Tibial artery (tissue), 4 donors: ENCODE results near the gene RAB5B.
"Not testable (repeated sequence)": the region's sequence is repeated elsewhere in the genome, so short reads cannot be mapped to it uniquely, and the experiment has no call there.

Experiments used
- DNase-seq, 2 donors: peaks; one replicate each; pipeline ENCODE4 v3.0.0-alpha.2; 2019
- H3K27ac ChIP-seq, 2 donors: fragments of 200-600 bp; sonication (generic) in 1 of 2; 1 replicate in 1 of 2; 2 replicates in 1 of 2; pipeline ENCODE4 v1.5.1; 2018 to 2019; ENCODE audit warnings: mild to moderate bottlenecking in 1 of 2
- H3K27me3 ChIP-seq, 2 donors: fragments of 200-600 bp; sonication (generic) in 1 of 2; one replicate each; pipeline versions ENCODE4 v1.5.1 to v1.6.0; 2016 to 2019
- H3K36me3 ChIP-seq, 3 donors: fragments of 200-600 bp; sonication (generic) in 2 of 3; one replicate each; pipeline ENCODE4 v1.5.1; 2016 to 2019; ENCODE audit warnings: mild to moderate bottlenecking in 2 of 3
- H3K4me1 ChIP-seq, 4 donors: fragments of 200-600 bp; sonication (generic) in 2 of 4; 1 replicate in 3 of 4; 2 replicates in 1 of 4; pipeline ENCODE4 v1.5.1; 2016 to 2019
- H3K4me3 ChIP-seq, 2 donors: fragments of 200-600 bp; sonication (generic) in 1 of 2; 1 replicate in 1 of 2; 2 replicates in 1 of 2; pipeline ENCODE4 v1.5.1; 2018 to 2019; ENCODE audit warnings: mild to moderate bottlenecking in 2 of 2
- H3K9me3 ChIP-seq, 3 donors: fragments of 200-600 bp; sonication (generic) in 1 of 3; one replicate each; pipeline ENCODE4 v1.5.1; 2016 to 2019
- CTCF ChIP-seq, 2 experiments: fragments of 200-600 bp in 1 of 2; fragments of 450-650 bp in 1 of 2; IDR thresholded peaks; one replicate each; pipeline ENCODE4 v1.5.1; 2017 to 2019; ENCODE audit warnings: antibody characterized with exemption in 2 of 2, mild to moderate bottlenecking in 1 of 2, moderate library complexity in 1 of 2
- intact Hi-C: fragments of 100-400 bp; cut with DNase I; formaldehyde crosslinking; loops from one replicate; pipeline ENCODE4 v1.15.0; 2023; ENCODE audit warnings: low total_unique reads

RAB5B gene

GRCh38 chr12:55979069-55979468, 5.2 kb downstream of the RAB5B start:
- no peak for TF ChIP-seq CTCF (IDR thresholded peaks at IDR 0.05)
- no peaks in the 10 kb centered on the region for H3K27me3 ChIP-seq
- peaks cover 0 to 39% (median 25%) of the 10 kb centered on the region in 4 donors for H3K4me1 ChIP-seq
- H3K27ac ChIP-seq: no peak overlapping the region
- no peaks in the 10 kb centered on the region for H3K9me3 ChIP-seq
- no peak for DNase-seq
- no peak overlapping the region for H3K4me3 ChIP-seq
- peaks cover 0 to 37% (median 14%) of the 10 kb centered on the region in 3 donors for H3K36me3 ChIP-seq
- intact Hi-C loops: no loop called here

GRCh38 chr12:55981882-55982281, 8.0 kb downstream of the RAB5B start:
- H3K9me3 ChIP-seq, DNase-seq, H3K27ac ChIP-seq, H3K27me3 ChIP-seq, H3K4me3 ChIP-seq, intact Hi-C loops: not testable (repeated sequence)
- peaks cover 0 to 14% (median 10%) of the 10 kb centered on the region in 4 donors for H3K4me1 ChIP-seq
- H3K36me3 ChIP-seq: peaks cover 7 to 64% (median 39%) of the 10 kb centered on the region in 3 donors

GRCh38 chr12:55982319-55982936, 8.6 kb downstream of the RAB5B start:
- Histone ChIP-seq H3K27me3 (no peaks in the 10 kb centered on the region), H3K4me1 (peaks cover 0 to 9% (median 5%) of the 10 kb centered on the region in 4 donors), H3K4me3 (no peak overlapping the region), H3K36me3 (peaks cover 13 to 69% (median 44%) of the 10 kb centered on the region in 3 donors), H3K27ac (no peak overlapping the region), H3K9me3 (no peaks in the 10 kb centered on the region)
- DNase-seq: no peak
- TF ChIP-seq CTCF (IDR thresholded peaks at IDR 0.05): no peak
- intact Hi-C loops: no loop called here

- intact Hi-C loops: no loop called here
- Histone ChIP-seq H3K4me1 (peaks cover 0 to 4% (median 0%) of the 10 kb centered on the region in 4 donors), H3K27ac (no peak overlapping the region), H3K27me3 (no peaks in the 10 kb centered on the region), H3K9me3 (no peaks in the 10 kb centered on the region), H3K4me3 (no peak overlapping the region), H3K36me3 (peaks cover 21 to 78% (median 53%) of the 10 kb centered on the region in 3 donors)
- no peak for DNase-seq
- no peak for TF ChIP-seq CTCF (IDR thresholded peaks at IDR 0.05)
Measured at GRCh38 chr12:55983232-55983842, 9.5 kb downstream of the RAB5B start.

GRCh38 chr12:55984861-55985260, 11.0 kb downstream of the RAB5B start:
- no peak for DNase-seq
- no peak for TF ChIP-seq CTCF (IDR thresholded peaks at IDR 0.05)
- H3K27ac ChIP-seq: no peak overlapping the region
- intact Hi-C loops: no loop called here
- no peaks in the 10 kb centered on the region for H3K27me3 ChIP-seq
- H3K4me1 ChIP-seq: no peaks in the 10 kb centered on the region
- no peaks in the 10 kb centered on the region for H3K9me3 ChIP-seq
- H3K4me3 ChIP-seq: no peak overlapping the region
- peaks cover 32 to 85% (median 68%) of the 10 kb centered on the region in 3 donors for H3K36me3 ChIP-seq

GRCh38 chr12:55985341-55985740, 11.5 kb downstream of the RAB5B start:
- no peak for TF ChIP-seq CTCF (IDR thresholded peaks at IDR 0.05)
- Histone ChIP-seq H3K27ac (no peak overlapping the region), H3K27me3 (no peaks in the 10 kb centered on the region), H3K4me1 (no peaks in the 10 kb centered on the region), H3K4me3 (no peak overlapping the region), H3K9me3 (no peaks in the 10 kb centered on the region), H3K36me3 (peaks cover 37 to 85% (median 73%) of the 10 kb centered on the region in 3 donors)
- intact Hi-C loops: no loop called here
- no peak for DNase-seq

GRCh38 chr12:55985976-55986375, 12.1 kb downstream of the RAB5B start:
- H3K4me3 ChIP-seq, DNase-seq, H3K4me1 ChIP-seq, intact Hi-C loops, H3K27ac ChIP-seq, H3K27me3 ChIP-seq, H3K9me3 ChIP-seq: not testable (repeated sequence)
- peaks cover 43 to 85% (median 74%) of the 10 kb centered on the region in 3 donors for H3K36me3 ChIP-seq
